Lower lobe of right lung (tissue), 2 donors: ENCODE results near the gene HPGD. TPM values are rescaled to one million over a fixed set of nuclear protein-coding genes. Genes with fewer than 3 reads are reported as not detected.

ENCODE experiments used
- ATAC-seq, 2 donors: fragments of 200-7000 bp; cut with Tn5 transposase; one replicate each; pipeline ENCODE4 v1.9.1; 2020 to 2022; ENCODE audit warnings: mild to moderate bottlenecking in 2 of 2, moderate library complexity in 2 of 2
- DNase-seq: peaks from one replicate; pipeline ENCODE4 v3.0.0-alpha.2; 2020
- H3K27ac ChIP-seq: fragments of 200-600 bp; one replicate; pipeline ENCODE4 v1.8.0; 2022
- H3K27me3 ChIP-seq: fragments of 200-600 bp; one replicate; pipeline ENCODE4 v1.8.0; 2022; ENCODE audit warnings: low read depth
- H3K36me3 ChIP-seq: fragments of 200-600 bp; one replicate; pipeline ENCODE4 v1.8.0; 2022; ENCODE audit warnings: mild to moderate bottlenecking
- H3K4me1 ChIP-seq: fragments of 200-600 bp; one replicate; pipeline ENCODE4 v1.8.0; 2022
- H3K4me3 ChIP-seq: fragments of 200-600 bp; one replicate; pipeline ENCODE4 v1.8.0; 2022; ENCODE audit warnings: mild to moderate bottlenecking
- H3K9me3 ChIP-seq: fragments of 200-600 bp; one replicate; pipeline ENCODE4 v1.8.0; 2022
- CTCF ChIP-seq: fragments of 200-600 bp; IDR thresholded peaks from one replicate; pipeline ENCODE4 v1.8.0; 2022; ENCODE audit warnings: antibody characterized with exemption, mild to moderate bottlenecking
- intact Hi-C: fragments of 100-400 bp; cut with DNase I; formaldehyde crosslinking; loops from one replicate; pipeline ENCODE4 v1.11.0; 2022
- total RNA-seq: library from RNA; stranded (reverse); fragmentation: NEBNext Ultra II Directional; extraction: Animal tissue kit (Norgen Biotek cat#: 25700); gene quantifications from one replicate; pipeline ENCODE4 v1.2.1, GENCODE V29; 2021
- donor health status: DM: no; HTN: yes; CAD: no; lungs with severe emphysema.

Gene HPGD
- total RNA-seq, 1 donor from 2014 or later, result 87.2 TPM

DNA sequence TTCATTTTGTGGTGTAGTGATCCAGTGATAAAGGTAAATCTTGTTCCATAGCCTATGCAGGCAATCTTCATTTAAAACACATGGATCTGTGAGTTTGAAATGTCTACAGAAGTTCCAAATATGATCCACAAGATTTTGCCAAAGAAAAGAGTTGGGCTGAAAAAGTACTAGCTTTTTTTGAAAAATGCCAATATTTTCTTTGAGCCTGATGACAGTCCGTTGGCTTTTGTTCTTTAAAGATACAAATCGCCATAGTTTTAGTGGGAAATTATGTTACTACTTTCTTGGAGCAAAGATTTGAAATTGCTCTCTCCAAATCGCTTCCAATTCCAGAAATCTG lies 71.5 kb downstream of the HPGD start:
- no peak for TF ChIP-seq CTCF
- no peaks in the 10 kb centered on the region for H3K9me3 ChIP-seq
- DNase-seq (no peak), ATAC-seq (no peak)
- H3K4me3 ChIP-seq, result no peak overlapping the region
- H3K27me3 ChIP-seq, result no peaks in the 10 kb centered on the region
- no peaks in the 10 kb centered on the region for H3K36me3 ChIP-seq
- no peaks in the 10 kb centered on the region for H3K4me1 ChIP-seq
- intact Hi-C loops, result no loop called here
- H3K27ac ChIP-seq, result no peak overlapping the region

- no peaks in the 10 kb centered on the region for H3K4me1 ChIP-seq
- H3K27me3 ChIP-seq, result no peaks in the 10 kb centered on the region
- H3K4me3 ChIP-seq, result no peak overlapping the region
- no peaks in the 10 kb centered on the region for H3K9me3 ChIP-seq
- H3K27ac ChIP-seq, result no peak overlapping the region
- no peak for DNase-seq
- TF ChIP-seq CTCF, result no peak
- intact Hi-C loops, result no loop called here
- ATAC-seq, result no peak
- no peaks in the 10 kb centered on the region for H3K36me3 ChIP-seq
Observed at GRCh38 chr4:174449944-174450785, 72.1 kb downstream of the HPGD start.

- Histone ChIP-seq H3K27ac (no peak overlapping the region), H3K36me3 (no peaks in the 10 kb centered on the region), H3K9me3 (no peaks in the 10 kb centered on the region), H3K27me3 (no peaks in the 10 kb centered on the region), H3K4me1 (no peaks in the 10 kb centered on the region), H3K4me3 (no peak overlapping the region)
- no peak for TF ChIP-seq CTCF
- intact Hi-C loops, result no loop called here
- no peak for DNase-seq
- ATAC-seq, result no peak
Observed at GRCh38 chr4:174449152-174449551, 73.1 kb downstream of the HPGD start.

DNA sequence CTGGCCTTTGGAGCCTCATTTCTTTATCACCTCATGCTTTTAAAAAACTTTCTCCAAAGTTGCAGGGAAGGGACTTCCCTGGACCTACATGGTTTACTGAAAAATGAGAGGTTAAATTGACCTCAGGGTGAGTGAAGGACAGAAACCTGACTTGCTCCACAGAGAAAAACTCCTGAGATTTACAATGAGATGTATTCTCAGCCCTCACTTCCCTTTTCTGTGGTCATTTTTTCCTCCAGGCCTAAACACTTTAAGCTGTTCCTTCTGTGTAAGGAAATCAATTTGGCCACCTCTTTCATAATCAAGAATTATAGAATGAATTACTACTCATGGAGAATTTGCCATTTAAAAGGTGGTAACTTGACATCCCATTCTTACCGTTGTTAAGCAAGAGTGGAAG lies 77.9 kb downstream of the HPGD start:
- TF ChIP-seq CTCF, result no peak
- DNase-seq, result no peak
- Histone ChIP-seq H3K27me3 (no peaks in the 10 kb centered on the region), H3K4me3 (no peak overlapping the region), H3K9me3 (no peaks in the 10 kb centered on the region), H3K4me1 (no peaks in the 10 kb centered on the region), H3K27ac (no peak overlapping the region), H3K36me3 (no peaks in the 10 kb centered on the region)
- intact Hi-C loops, result no loop called here
- ATAC-seq, result no peak

Other genes with a start within 250 kb of the HPGD start
- 39.1 TPM for gene FBXO8, start 238.8 kb downstream of the HPGD start, total RNA-seq
- gene CEP44, start 238.6 kb downstream of the HPGD start, total RNA-seq, result 17.0 TPM